GM19193 (cell line): ENCODE results near the gene SMIM13.

Source experiments
- POLR2A ChIP-seq: IDR thresholded peaks from 4 replicates; pipeline ENCODE4 v1.6.1; 2011; ENCODE audit not compliant: insufficient read depth, insufficient read length; ENCODE audit errors: extremely low read depth

SMIM13 gene

GRCh38 chr6:11136809-11137208, 43.2 kb downstream of the SMIM13 start:
- no peak for TF ChIP-seq POLR2A

- TF ChIP-seq POLR2A = no peak
These were observed 45.7 kb downstream of the SMIM13 start for GRCh38 chr6:11139051-11139960.

- TF ChIP-seq POLR2A = no peak
These were observed 46.4 kb downstream of the SMIM13 start for GRCh38 chr6:11140056-11140455.

DNA sequence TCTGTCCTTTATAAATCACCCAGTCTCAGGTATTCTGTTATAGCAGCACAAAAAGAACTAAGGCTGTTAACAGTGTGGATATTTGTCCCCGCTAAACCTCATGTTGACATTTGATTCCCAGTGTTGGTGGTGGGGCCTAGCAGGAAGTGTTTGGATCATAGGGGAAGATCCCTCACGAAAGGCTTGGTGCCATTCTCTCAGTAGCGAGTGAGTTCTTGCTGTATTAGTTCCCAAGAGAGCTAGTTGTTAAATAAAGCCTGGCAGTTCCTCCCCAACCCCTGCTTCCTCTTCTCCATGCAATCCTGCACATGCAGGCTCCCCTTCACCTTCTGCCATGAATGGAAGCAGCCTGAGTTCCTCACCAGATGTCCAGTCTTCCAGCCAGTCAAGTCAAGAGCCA, 47.7 kb downstream of the SMIM13 start:
- TF ChIP-seq POLR2A = no peak

DNA sequence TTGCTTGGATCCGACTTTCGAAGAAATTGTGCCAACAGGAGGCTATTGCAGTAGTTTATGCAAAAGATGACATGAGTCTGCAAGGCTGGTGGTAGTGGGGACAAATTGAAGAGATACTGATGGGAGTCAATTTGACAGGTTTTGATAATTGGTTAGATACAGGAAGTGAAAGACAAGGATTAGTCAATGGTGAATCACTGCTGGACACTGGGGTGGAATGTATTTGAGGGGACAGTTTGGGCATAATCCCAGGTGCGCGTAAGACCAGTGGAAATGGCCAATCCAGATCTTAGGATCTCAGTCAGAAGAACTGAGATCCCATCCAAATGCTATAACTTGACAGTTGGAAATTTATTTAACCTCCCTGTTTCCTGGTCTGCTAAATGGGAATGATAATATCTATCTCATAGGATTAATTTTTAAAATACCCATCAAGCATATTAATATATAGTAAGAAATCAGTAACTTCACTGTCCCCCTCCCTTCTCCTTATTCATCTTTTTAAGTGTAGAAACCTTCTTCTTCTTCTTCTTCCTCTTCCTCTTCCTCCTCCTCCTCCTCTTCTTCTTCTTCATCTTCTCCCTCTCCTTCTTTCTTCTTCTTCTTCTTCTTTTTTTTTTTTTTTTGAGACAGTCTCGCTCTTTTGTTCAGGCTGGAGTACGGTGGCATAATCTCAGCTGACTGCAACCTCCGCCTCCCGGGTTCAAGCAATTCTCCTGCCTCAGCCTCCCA, 48.8 kb downstream of the SMIM13 start:
- TF ChIP-seq POLR2A = no peak

GRCh38 chr6:11143394-11144371, 50.0 kb downstream of the SMIM13 start:
- TF ChIP-seq POLR2A = no peak

- TF ChIP-seq POLR2A = no peak
These were observed 50.8 kb downstream of the SMIM13 start for GRCh38 chr6:11144393-11144851.

DNA sequence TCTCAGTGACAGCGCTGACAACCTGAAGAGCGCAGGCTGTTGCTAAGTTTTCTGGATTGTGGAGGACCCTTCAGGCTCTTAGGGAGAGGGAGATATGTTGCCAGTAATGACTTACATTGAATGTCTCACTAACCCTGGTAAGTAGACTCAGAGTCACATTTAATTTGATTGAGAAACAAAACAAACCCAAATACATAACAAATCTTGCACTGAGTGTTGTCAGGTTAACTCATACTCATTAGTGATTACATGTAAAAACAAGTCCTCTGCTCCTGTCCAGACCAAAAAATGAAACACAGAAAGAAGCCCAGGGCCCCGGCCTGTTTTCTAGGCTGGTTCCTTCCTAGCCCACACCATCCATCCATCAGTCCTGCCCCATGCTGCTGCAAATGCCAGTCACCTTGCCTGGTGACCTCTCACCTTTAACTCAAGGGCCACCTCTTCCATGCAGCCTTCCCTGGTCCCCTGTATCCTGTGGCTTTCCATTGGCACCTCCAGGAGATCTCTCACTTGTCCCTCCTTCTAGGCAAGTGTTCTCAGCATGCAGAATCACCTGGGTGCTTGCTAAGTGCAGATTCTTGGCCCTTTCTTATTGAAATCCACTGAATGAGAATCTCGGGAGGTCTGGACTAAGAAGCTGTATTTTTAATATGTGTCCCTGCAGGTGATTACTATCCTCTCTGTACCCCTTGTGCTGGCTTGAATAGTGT, 52.6 kb downstream of the SMIM13 start:
- no peak for TF ChIP-seq POLR2A

DNA sequence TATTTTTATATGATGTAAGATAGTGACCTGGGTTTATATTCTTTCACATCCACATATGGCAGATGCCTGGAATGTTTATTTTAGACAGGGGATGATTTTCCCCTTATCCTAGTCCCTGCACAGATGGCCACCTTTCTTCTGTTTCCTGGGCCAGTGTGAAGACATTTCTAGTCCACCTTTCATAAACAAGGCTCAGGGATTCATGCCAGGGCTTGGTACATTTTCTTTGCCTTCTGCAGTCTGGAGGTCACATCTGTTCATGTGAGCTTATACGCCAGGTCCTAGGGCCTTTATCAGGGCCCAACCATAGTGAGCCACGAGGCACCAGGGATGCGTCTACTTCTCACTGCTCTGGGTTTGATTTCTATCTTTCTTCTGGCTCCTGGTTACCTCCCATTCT, 55.9 kb downstream of the SMIM13 start:
- TF ChIP-seq POLR2A = no peak

DNA sequence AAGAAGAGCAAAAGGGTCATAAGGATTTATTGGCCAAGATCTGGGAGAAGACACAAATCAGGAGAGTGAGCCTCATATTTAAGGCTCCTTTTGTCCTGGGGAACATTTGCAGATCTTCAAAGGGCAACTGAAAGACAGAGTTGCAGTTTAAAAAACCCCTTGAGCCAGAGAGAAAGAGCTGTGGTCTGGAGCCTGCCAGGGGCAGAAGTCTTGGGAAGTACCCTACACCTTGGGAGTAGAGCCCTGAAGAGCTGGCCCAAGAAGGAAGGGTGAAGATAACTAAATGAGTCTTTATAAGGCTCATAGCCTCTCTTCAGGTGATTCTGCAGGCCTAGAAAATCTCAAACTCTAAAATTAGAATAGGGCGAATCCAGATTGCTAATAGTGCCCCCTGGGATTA, 57.9 kb downstream of the SMIM13 start:
- TF ChIP-seq POLR2A = no peak

- TF ChIP-seq POLR2A = no peak
These were observed 58.9 kb downstream of the SMIM13 start for GRCh38 chr6:11152581-11152980.

DNA sequence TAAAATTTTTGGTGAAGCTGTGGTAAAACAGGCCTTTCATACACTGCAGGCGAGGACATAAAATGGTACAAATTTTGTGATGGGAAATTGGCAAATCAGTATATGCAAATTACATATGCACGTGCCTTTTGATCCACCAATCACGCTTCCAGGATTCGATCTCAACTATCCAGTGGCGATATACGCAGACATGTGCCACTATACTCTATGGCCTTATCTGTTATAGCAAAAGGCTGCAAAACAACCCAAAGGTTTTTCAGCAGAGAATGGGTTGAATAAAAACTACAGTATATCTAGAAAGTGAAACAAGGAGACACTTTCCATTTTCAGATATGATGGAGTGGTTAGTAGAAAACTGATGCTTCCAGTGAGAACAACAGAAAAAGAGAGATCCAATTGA, 59.8 kb downstream of the SMIM13 start:
- no peak for TF ChIP-seq POLR2A

- no peak for TF ChIP-seq POLR2A
These were observed 62.0 kb downstream of the SMIM13 start for GRCh38 chr6:11155589-11155988.

DNA sequence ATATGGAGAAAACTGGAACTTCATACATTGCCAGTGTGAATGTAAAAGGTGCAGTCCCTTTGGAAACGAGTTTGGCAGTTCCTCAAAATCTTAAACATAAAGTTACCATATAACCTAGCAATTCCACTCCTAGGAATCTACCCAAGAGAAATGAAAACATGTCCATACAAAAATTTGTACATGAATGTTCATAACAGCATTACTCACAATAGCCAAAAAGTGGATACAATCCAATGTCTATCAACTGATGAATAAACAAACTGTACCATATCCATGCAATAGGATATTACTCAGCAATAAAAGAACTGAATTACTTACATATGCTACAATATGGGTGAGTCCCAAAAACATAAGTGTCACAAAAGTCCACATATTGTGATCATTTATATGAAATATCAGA, 66.6 kb downstream of the SMIM13 start:
- no peak for TF ChIP-seq POLR2A

DNA sequence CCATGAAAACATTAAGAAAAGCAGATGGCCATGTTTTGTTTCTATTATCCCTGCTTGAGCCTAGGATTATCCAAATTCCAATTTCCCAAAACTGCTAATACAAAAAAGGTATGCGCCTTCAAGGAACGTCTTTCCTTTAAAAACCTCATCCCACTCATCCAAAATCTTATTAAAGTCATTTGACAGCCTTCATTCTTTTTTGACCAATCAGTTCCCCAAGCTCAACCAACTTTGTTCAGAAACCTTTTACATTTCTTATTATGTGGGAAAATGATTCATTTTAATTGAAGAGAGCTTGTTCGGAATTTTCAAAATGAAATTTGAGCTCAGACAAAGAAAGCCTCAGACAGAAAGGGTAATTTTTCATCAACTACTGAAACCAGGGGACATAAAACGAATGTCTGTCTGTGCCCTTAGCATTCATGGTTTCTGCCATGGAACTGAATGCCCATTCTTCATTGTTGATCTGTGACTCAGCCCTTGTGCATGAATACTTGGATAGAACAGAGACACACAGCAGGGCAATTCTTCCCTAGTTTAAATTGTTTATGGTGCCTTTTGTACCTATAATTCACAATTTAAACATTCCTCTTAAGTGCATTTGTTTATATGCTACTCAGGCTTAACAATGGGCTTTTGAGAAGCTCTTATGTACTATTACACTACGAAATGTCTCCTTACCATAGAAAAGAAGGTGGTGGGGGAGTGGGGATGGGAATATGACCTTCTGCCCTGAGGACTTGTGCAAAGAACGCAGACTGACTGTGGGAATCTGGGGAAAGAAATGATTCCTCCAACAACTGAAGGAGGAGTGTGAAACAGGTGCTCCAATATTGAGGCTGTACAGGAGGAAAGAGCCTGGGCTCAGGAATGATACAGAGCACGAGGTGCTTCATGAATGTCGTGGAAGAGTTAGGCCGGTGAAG, 67.7 kb downstream of the SMIM13 start:
- no peak for TF ChIP-seq POLR2A
